HG02678 (cell line): Measurements from ENCODE around the gene CDKN1B.
"Not testable (repeated sequence)": the region's sequence is repeated elsewhere in the genome, so short reads cannot be mapped to it uniquely, and the experiment has no call there.

Experiments used
- ATAC-seq: cut with Tn5 transposase; IDR thresholded peaks from one replicate; pipeline ENCODE4 v1.9.1; 2021; ENCODE audit warnings: mild to moderate bottlenecking, moderate library complexity; ENCODE audit not compliant: unreplicated experiment

The CDKN1B gene

DNA sequence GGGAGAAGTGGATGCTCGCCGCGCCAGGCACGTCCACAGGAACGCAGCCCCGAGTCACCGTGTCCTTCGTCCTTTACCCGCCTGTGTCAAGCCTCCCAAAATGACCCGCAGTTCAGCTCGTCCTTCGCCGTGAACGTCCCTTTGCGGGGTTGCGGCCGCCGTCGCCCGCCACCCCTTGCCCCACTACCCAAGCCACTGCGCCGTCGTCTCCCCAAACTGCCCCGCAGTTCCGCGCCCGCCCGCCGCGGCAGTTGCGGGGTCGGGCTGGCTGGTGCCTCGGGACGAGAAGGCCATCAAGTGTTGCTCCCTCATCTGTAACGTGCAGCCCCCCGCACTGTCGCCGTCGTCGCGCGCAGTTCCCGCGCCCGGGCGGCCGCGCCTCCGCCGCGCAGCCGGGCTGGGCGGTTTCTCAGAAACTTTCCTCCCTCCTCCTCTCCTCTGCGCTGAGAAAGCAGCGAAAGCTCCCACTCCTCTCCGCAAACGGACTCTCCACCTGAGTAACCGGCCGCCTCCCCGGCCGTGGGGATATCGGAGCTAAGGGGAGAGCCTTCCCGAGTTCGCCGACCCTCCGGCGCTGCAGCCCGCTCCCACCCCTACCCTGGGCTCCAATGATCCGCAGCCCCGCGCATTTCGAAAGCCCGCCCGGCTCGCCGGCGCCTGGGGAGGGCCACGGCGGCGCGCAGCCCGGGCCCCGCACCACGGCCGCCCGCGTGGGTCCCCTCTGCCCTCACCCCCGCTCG lies 6.7 kb downstream of the CDKN1B start:
- no peak for ATAC-seq

GRCh38 chr12:12724421-12725085 lies 7.4 kb downstream of the CDKN1B start:
- peak; percentile 10 for ATAC-seq

GRCh38 chr12:12725086-12725955 lies 8.2 kb downstream of the CDKN1B start:
- ATAC-seq = peak; percentile 58

- ATAC-seq = no peak
Measured at GRCh38 chr12:12725956-12726554, 8.9 kb downstream of the CDKN1B start.

DNA sequence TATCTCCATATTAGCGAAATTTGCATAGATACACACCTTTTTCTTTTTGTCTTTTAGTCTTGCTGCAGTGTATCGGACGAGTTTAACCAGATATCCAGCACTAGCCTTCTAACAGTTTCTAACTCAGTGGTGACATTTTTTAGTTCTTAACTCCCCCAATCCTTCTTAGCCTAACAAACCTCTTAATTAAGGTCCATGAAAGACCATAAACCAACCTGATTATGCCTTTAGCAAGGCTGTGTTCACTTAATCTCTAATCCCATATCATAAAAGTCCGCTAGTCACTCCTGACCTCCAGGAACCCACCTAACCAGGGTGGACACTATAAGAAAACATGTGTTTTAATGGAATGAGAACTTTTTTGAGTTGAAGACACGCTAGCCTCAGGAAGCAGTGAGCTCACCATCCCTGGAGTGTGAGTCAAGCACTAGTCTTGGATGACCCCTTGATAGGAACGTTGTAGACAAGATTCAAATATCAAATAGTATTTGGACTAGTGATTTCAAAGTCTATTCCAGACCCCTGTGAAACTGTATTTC lies 9.5 kb downstream of the CDKN1B start:
- ATAC-seq = no peak

GRCh38 chr12:12731178-12731577 lies 14.0 kb downstream of the CDKN1B start:
- no peak for ATAC-seq

DNA sequence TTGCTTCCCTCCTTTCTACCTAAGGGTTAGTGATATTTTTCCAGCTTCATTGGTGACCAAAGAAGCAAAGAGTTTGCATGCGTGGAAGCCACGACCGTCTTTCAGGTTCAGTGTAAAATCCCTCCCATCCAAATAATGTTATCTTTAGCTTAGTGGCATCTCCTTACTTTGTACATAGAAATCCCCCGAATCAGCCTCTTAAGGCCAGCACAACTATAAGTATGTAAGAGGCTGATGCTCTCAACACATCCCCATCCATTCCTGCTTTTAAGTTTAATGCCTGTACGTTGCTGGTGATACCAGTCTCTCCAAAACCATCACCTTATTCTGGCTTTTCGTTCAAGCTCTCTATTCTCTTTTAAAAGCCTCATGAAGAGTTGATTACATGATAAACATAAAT lies 14.6 kb downstream of the CDKN1B start:
- ATAC-seq = no peak

DNA sequence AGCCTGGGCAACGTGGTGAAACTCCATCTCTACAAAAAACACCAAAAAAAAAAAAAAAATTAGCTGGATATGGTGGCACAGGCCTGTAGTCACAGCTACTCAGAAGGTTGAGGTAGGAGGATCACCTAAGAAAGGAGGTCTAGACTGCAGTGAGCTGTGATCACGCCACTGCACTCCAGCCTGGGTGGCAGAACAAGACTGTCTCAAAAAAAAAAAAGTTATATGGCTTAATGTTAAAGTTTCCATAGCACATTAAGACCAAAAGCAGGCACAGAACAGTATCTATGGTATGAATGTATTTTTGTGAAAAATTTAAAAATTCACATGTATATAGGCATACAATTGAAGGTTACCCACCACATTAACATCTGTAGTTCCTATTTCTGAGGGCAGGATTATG lies 15.9 kb downstream of the CDKN1B start:
- ATAC-seq = no peak

DNA sequence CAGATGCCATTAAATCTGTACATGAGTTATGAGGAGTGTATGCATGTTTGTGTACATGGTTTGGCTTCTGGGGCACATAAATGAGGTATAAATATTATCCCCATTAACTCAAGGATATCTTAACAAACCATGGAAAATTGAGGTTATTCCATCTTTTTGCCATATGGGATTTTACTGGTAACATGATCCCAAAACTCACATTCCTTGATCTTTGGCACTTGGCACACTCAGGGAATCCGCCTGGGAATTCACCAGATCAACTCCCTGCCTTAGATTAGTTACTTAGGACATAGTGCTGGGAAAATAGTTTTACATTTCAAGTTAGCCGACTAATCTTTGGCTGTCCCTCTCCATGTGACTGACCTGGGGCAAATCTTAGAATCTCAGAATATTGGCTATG lies 16.9 kb downstream of the CDKN1B start:
- ATAC-seq = no peak

DNA sequence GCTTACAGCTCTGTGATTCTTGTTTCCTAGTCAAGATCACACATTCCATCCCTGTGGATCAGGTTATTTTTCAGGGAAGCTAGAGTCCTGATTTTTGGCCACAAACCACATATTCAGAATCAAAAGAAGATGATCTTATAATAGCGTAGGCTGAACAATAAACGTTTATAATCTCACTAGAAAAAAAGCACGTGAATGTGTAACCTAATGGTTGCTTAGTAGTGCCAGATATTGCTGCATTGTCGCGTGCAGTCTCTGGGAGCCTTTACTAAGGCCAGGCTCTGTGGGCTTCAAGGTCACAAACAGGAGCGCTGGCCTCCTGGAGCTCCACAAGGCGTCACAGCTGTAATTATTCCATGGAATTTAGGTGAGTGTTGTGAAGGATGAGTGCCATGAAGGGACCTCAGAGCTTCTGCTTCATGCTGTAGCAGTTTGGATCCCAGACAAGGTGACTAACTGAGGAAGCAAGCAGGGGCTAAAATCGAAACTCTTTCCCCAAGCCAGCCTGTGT lies 17.4 kb downstream of the CDKN1B start:
- ATAC-seq = no peak

GRCh38 chr12:12735301-12735700 lies 18.1 kb downstream of the CDKN1B start:
- ATAC-seq = no peak

DNA sequence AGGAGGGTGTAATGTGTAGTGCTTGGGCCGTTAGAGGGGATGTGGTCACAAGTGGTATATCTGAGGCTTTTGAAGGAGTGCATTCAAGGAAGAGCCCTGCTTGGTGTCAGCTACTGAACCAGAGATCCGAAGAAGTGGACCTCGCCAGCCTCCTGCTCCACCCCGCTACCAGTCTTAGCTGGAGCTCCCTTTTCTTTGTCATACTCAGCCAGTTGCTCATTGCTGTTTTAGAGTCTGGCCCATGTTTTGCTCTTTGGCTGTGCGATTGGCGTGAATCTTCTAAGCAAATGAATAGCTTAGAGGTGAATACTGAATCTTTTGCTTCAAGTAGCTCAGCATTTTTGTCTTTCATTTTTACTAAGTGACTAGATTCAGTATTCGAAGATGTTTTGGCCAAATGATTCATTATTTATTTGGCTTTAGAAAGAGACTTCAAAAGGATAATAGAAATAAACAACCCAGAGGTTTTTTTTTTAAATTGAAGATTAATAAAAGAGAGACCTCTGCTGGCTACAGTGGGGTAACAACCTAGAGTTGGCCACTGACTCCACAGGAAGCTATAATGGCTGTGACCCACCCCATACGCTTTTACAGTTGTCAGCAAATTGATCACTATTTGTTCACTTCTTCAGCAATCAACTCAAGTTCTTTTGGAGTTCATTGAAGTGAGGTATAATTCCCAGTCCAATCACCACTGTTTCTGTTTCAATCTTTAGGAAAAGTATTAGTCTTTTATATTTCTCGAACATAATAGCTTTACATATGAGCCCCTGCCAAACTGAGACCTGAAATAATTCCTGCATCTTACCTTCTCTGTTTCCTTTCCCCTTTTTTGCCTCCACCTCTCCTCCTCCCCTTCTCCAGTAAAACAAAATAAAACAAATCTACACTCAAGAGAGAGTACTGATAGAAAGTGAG lies 19.9 kb downstream of the CDKN1B start:
- ATAC-seq = peak; percentile 78

DNA sequence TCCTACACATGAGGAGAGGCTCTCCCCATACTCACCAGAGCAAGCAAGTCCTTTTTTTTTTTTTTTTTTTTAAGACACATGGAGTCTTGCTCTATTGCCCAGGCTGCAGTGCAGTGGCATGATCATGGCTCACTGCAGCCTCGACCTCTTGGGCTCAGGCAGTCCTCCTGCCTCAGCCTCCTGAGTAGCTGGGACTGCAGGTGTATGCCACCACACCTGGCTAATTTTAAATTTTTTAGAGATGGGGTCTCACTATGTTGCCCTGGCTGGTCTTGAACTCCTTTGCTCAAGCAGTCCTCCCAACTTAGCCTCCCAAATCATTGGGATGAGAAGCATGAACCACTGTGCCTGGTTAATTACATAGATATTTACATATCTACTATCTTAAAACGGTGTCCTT lies 21.0 kb downstream of the CDKN1B start:
- not testable (repeated sequence) for ATAC-seq

DNA sequence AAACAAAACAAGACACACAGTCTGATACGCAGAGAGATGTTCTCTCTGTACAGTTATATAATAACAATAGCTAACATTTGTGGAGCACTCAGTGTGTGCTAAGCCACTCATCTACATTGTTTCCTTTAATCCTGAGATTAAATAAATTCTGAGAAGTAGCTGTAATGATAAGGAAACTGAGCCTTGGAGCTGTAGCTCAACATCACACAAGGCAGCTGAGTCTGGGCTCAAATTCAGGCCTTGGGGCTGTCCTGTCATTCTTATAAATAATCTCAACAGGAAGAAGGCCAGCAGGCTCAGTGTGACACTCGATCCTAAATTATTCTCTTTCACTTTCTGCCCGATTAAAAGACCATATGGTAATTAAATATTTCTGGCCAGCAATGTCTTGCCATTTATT lies 24.5 kb downstream of the CDKN1B start:
- ATAC-seq = no peak

DNA sequence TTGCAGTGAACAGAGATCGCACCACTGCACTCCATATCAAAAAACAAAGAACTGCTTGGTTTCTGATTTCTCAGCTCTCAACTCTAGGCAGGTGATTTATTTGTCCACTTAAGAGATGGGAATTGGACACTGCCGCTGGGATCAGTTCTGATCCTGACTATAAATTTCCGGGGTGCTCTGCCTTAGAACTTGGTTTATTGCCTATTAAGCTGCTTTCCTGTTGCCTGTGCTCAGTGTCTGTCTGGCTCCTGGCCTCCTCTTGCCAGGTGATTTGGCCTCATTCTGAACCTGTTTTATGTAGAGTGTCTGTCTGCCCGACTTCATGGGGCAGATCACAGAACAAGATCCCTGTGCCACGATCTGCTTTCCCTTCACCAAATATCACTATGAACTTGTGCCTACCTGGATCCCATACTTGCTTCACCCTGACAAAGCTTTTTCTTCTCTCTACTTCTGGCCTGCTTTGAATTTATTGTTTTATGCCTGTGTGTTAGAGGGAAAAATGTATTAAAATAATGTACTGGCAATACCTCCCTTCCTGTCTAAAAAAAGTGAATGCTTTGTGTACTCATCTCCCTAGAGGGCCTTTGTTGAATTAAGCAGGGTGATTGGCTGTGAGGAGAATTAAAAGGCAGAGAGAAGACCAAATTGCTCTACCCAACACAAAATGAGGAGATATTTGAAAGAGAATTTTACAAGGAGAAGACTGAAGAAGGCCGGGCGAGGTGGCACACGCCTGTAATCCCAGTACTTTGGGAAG lies 27.6 kb downstream of the CDKN1B start:
- ATAC-seq = no peak

- no peak for ATAC-seq
Measured at GRCh38 chr12:12745576-12746211, 28.5 kb downstream of the CDKN1B start.

DNA sequence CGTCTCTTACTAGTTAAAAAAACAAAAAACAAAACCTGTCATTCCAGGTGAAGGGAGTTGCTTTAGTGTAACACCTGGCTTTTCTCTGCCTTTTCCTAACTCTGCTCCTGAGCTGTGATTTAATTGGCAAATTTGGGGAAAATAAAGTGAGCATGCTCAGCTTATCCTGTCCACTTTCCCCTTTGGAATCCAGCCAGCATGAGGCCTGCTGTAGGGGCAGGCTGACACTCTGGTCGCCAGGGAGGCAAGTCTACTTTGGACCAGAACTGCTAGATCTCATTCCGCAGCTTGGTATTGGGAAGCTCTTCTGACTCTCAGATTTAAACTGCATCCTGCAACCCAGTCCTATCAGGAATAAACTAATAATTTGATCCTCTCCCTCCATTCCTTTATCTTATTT lies 30.1 kb downstream of the CDKN1B start:
- ATAC-seq = no peak

GRCh38 chr12:12748044-12748443 lies 30.9 kb downstream of the CDKN1B start:
- ATAC-seq = no peak

DNA sequence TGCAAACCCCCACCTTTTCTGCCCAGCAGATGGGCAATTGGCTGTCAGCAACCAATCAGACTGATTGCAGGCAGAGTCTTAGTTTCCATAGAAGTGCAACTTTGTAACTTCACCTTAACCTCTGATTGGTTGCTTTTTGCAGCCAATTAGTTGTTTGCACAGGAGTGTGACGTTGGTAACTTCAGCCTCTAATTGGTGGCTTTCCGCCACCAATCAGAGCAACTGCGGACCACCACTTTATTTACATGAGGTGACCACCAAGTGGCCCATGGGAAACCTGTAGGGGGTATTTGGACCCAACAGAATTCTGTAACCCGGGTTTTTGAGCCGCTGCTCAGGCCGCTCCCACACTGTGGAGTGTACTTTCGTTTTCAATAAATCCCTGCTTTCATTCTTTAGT lies 32.3 kb downstream of the CDKN1B start:
- ATAC-seq = no peak
